ENCODE data around the gene FXN. TPM values are rescaled to one million over a fixed set of nuclear protein-coding genes. Genes with fewer than 3 reads are reported as not detected.
A peak's percentile ranks its signal among the peaks of the same experiment; 100 is the strongest.
"Not testable (repeated sequence)": the region's sequence is repeated elsewhere in the genome, so short reads cannot be mapped to it uniquely, and the experiment has no call there.

FXN gene
- total RNA-seq (12.2 and 13.2 TPM in 2 replicates), polyA plus RNA-seq (27.3 and 31.5 TPM in 2 replicates)

- H3K27ac ChIP-seq: peak within 1 kb of the TSS; percentile 90
- H2AFZ ChIP-seq: peak within 1 kb of the TSS; percentile 94
Observed at GRCh38 chr9:69035438-69036308, at the start of gene FXN. Gene FXN, plus strand, starts transcription at chr9:69035752. Its CDS starts 31 bp downstream, at chr9:69035783.

GRCh38 chr9:68986949-68987348 is 48.6 kb upstream of the FXN start:
- WGBS (ENCODE audit: low lambda C conversion rate, missing lambda C conversion rate): 94% methylated on average over 7 of the region's 7 CpGs
- H3K36me3 ChIP-seq (replicated peaks; ENCODE audit: insufficient read depth, low read depth); DNase-seq (ENCODE audit: low spot score); H3K27me3 ChIP-seq; H2AFZ ChIP-seq; H3K9me2 ChIP-seq (replicated peaks; ENCODE audit: insufficient read depth); H3K4me3 ChIP-seq; H3K79me2 ChIP-seq; H3K27ac ChIP-seq; H3K4me1 ChIP-seq (ENCODE audit: insufficient read depth); H3K9me3 ChIP-seq (ENCODE audit: low read depth); H4K20me1 ChIP-seq (ENCODE audit: insufficient read depth, poor library complexity, severe bottlenecking); H3K4me2 ChIP-seq: not testable (repeated sequence)

More at GRCh38 chr9:69035438-69036308, at the start of gene FXN:
- Histone ChIP-seq H3K4me2 (peak within 1 kb of the TSS; percentile 89), H3K27me3 (no peaks in the 10 kb centered on the region), H4K20me1 (ENCODE audit: insufficient read depth, poor library complexity, severe bottlenecking) (no peaks in the 10 kb centered on the region), H3K79me2 (peaks cover 44% of the 10 kb centered on the region), H3K4me3 (peak within 1 kb of the TSS; percentile 79), H3K9me3 (ENCODE audit: low read depth) (no peaks in the 10 kb centered on the region), H3K9me2 (replicated peaks; ENCODE audit: insufficient read depth) (no peaks in the 10 kb centered on the region), H3K4me1 (ENCODE audit: insufficient read depth) (peaks cover 5% of the 10 kb centered on the region), H3K36me3 (replicated peaks; ENCODE audit: insufficient read depth, low read depth) (no peaks in the 10 kb centered on the region)
- peak; percentile 90 for DNase-seq (ENCODE audit: low spot score)
- TF ChIP-seq CTCF (IDR thresholded peaks at IDR 0.05; ENCODE audit: poor library complexity) (peak; percentile 99), EZH2phosphoT487 (IDR thresholded peaks at IDR 0.05; ENCODE audit: low read depth, severe bottlenecking, unreplicated experiment) (no peak), EZH2 (IDR thresholded peaks at IDR 0.05; ENCODE audit: borderline replicate concordance) (peak; percentile 27)
- WGBS (ENCODE audit: low lambda C conversion rate, missing lambda C conversion rate): 2% methylated on average over 75 of the region's 75 CpGs

GRCh38 chr9:68991457-68991856 is 44.1 kb upstream of the FXN start:
- H3K79me2 ChIP-seq: no peaks in the 10 kb centered on the region
- no peak for TF ChIP-seq EZH2 (IDR thresholded peaks at IDR 0.05; ENCODE audit: borderline replicate concordance)
- TF ChIP-seq CTCF (IDR thresholded peaks at IDR 0.05; ENCODE audit: poor library complexity): no peak
- TF ChIP-seq EZH2phosphoT487 (IDR thresholded peaks at IDR 0.05; ENCODE audit: low read depth, severe bottlenecking, unreplicated experiment): no peak
- 89% methylated on average over 9 of the region's 9 CpGs for WGBS (ENCODE audit: low lambda C conversion rate, missing lambda C conversion rate)

GRCh38 chr9:68995776-68996175 is 39.8 kb upstream of the FXN start:
- Histone ChIP-seq H3K79me2 (no peaks in the 10 kb centered on the region), H4K20me1 (ENCODE audit: insufficient read depth, poor library complexity, severe bottlenecking) (no peaks in the 10 kb centered on the region), H3K36me3 (replicated peaks; ENCODE audit: insufficient read depth, low read depth) (no peaks in the 10 kb centered on the region), H3K4me1 (ENCODE audit: insufficient read depth) (no peaks in the 10 kb centered on the region), H3K4me3 (no peak overlapping the region), H3K9me2 (replicated peaks; ENCODE audit: insufficient read depth) (no peaks in the 10 kb centered on the region), H2AFZ (no peak overlapping the region), H3K4me2 (no peak overlapping the region), H3K27ac (no peak overlapping the region), H3K9me3 (ENCODE audit: low read depth) (no peaks in the 10 kb centered on the region), H3K27me3 (no peaks in the 10 kb centered on the region)
- DNase-seq (ENCODE audit: low spot score): no peak
- WGBS (ENCODE audit: low lambda C conversion rate, missing lambda C conversion rate): 91% methylated on average over 2 of the region's 3 CpGs
- no peak for TF ChIP-seq EZH2 (IDR thresholded peaks at IDR 0.05; ENCODE audit: borderline replicate concordance)
- TF ChIP-seq CTCF (IDR thresholded peaks at IDR 0.05; ENCODE audit: poor library complexity): no peak
- TF ChIP-seq EZH2phosphoT487 (IDR thresholded peaks at IDR 0.05; ENCODE audit: low read depth, severe bottlenecking, unreplicated experiment): no peak

More at GRCh38 chr9:68991457-68991856, 44.1 kb upstream of the FXN start:
- Histone ChIP-seq H3K4me2 (no peak overlapping the region), H3K4me3 (no peak overlapping the region), H3K9me2 (replicated peaks; ENCODE audit: insufficient read depth) (no peaks in the 10 kb centered on the region), H3K27ac (no peak overlapping the region), H3K27me3 (no peaks in the 10 kb centered on the region), H3K9me3 (ENCODE audit: low read depth) (no peaks in the 10 kb centered on the region), H3K4me1 (ENCODE audit: insufficient read depth) (no peaks in the 10 kb centered on the region), H2AFZ (no peak overlapping the region), H4K20me1 (ENCODE audit: insufficient read depth, poor library complexity, severe bottlenecking) (no peaks in the 10 kb centered on the region), H3K36me3 (replicated peaks; ENCODE audit: insufficient read depth, low read depth) (no peaks in the 10 kb centered on the region)
- DNase-seq (ENCODE audit: low spot score): no peak

Measured in hepatocyte (in vitro differentiated cells).